CD4-positive, alpha-beta T cell treated with Interleukin-17A for 4 hours (primary cell): ENCODE results near the gene SERINC5.
"Not testable (repeated sequence)": the region's sequence is repeated elsewhere in the genome, so short reads cannot be mapped to it uniquely, and the experiment has no call there.

Source experiments
- DNase-seq: peaks from one replicate; pipeline ENCODE4 v3.0.0-alpha.2; 2020; ENCODE audit warnings: mixed read lengths

SERINC5 gene

GRCh38 chr5:80160242-80160641 is 95.6 kb downstream of the SERINC5 start:
- DNase-seq: no peak

- no peak for DNase-seq
Observed at GRCh38 chr5:80159133-80159815, 96.6 kb downstream of the SERINC5 start.

DNA sequence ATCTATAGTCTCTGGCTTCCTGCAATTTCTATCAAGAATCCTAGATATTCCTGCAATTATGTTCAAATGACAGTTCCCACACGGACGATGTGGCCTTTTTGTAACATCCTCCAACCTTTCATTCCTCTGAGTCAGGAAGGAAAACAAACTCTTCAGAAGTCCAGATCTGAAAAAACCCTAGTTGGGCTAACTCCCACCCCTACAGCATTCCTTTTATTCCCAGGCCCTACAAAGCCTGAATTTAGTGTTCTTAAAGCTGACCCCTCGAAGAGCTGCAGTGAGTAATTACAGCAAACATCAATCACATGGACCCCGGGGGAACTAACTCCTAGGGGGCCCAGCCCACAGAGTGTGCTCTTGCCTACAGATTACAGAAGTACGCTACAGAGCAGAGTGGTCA is 99.7 kb downstream of the SERINC5 start:
- DNase-seq: no peak

DNA sequence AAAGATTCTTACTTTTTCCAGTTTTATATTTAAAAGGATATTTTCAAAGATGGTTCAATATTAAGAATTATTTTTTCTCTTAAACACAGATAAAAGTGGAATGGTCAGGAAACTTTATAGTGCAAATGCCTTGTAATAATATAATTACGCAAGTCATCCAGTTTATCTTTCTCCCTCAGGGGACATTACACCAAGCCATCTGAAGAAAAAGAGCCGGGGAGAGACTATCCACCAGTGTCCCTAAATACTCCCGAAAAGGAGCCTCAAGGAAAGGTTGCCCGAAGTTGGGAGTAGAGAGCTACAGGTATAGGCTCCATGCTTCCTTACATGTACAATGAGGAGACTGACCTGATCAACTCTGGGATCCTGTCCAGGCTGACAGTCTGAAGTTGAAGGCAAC is 101.1 kb downstream of the SERINC5 start:
- no peak for DNase-seq

- DNase-seq: not testable (repeated sequence)
Observed at GRCh38 chr5:80154289-80154688, 101.6 kb downstream of the SERINC5 start.

GRCh38 chr5:80153586-80154126 is 102.2 kb downstream of the SERINC5 start:
- DNase-seq: peak; percentile 60

- peak; percentile 41 for DNase-seq
Observed at GRCh38 chr5:80152778-80153177, 103.1 kb downstream of the SERINC5 start.

GRCh38 chr5:80151890-80152289 is 104.0 kb downstream of the SERINC5 start:
- no peak for DNase-seq

GRCh38 chr5:80150731-80151130 is 105.1 kb downstream of the SERINC5 start:
- peak; percentile 46 for DNase-seq

DNA sequence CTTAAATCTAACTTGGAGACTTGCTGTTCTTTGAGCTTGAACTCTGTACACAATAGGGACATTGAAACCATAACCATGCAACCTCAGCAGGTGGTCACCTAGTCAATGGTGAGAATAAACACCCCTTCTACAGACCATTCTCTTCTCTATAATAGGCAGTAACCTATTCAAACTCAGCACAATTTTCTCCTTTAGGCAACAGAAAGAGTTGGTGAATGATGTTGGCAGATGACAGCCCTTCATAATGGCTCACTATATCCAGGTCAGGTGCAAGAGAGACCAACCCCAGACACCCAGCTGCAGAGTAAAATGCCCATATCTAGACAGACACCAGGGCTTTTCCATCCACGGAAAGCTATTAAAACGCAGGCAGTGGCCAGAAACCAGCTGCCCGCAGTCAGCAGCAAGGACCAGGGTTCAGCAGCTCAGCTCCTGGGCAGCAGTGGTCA is 106.7 kb downstream of the SERINC5 start:
- no peak for DNase-seq

DNA sequence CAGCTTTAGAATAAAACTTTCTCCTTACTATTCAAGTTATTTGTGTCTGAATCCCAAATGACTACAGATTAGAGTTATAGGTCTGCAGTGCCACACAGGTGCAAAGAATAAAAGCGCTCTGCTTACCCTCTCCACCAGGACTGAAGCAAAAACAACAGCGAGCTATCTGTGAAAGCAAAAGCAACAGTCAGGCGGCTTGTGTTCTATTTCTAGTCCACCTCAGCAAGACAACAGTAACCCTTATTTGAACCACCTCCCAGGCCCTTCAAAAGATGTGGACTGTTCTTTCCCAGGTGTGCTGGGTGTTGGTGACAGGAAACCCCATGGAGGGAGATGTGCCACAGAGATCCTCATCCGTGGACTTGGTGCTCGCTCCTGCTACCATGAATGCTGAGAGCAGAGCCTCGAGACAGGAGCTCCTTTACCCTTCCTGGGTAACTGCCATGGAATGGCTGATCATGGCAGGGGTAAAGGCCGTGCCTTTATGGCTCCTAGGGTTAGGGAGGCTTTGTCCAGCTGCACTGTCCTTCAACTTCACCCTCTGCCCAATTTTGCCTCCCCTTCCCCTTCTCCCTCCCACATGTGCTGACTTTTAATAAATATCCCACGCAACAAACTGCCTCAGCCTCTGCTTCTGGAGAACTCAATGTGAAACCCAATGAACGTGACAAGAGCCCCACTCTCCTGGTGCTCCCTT is 108.6 kb downstream of the SERINC5 start:
- DNase-seq: no peak

DNA sequence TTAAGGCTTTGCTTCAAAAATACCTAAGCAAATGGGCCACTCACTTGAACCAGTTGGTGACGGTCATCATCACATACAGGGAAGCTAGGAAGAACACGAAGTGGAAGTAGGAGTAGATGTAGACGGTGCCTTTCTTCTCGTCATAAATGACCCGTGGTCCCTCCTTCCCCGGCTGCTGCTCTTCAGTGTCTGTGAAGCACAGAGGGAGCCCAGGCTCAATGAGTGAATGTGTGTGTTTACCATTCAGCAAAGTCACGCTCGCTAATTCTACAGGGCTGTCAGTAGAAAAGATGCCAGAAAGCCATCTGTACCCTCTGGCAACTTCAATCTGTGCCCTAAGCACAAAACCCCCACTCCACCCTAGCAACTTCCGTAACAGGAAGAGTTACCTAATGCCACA is 109.8 kb downstream of the SERINC5 start:
- DNase-seq: no peak

- DNase-seq: no peak
Observed at GRCh38 chr5:80143491-80143890, 112.4 kb downstream of the SERINC5 start.

DNA sequence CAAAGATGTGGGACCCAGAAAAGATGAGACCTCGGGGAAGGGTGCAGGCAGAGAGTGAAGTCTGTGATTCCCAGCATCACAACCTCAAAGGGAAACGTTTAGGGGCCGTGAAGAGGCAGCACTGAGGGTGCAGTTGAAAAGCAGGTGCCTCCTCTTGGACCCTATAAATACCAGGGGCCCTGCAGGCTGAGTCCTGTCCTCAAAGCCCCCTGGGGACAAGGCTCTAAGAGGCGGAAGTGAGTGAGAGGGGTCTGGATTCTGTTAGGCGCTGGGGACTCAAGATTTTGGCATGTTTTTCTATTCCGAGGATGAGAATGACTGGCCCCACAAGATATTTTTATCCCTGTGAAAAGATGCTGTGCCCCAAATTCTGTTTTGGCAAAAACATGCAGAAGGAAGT is 112.9 kb downstream of the SERINC5 start:
- no peak for DNase-seq

DNA sequence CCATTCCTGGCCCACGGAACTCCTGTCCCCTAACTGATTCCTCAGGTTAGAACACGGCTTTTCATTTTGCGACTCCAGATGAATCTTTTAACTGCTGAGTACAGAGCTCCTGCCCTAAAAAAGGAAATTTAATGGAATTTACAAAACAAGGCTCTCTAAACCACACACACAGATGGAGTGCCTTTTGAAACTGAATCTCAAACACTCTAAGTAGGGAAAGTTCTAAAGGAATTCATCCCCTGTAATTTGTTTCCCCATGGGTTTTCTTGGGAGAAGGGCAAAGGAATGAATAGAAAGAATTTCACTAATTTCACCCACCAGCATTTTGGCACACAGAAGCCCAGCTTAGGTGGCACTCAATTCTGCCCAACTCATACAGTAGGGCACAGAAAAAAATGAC is 114.2 kb downstream of the SERINC5 start:
- DNase-seq: no peak

GRCh38 chr5:80141147-80141671 is 114.6 kb downstream of the SERINC5 start:
- DNase-seq: no peak

DNA sequence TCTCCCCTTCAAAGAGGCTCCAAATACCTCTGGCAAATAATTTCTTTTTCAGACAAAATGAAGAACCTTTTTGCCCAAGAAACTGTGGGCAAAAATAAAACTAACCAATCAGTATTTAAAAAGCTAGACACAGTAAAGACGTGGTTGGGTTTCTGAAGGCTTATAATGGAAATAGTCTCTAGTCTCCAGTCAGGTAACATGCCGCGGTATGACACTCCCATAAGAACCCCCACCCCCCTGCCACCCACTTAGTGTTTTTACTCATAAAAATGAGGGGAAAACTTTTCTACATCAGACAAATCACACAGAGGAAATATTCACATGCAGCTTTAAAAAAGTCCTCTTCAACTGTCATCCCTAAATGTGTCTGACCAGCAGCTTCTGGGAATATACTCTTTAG is 115.4 kb downstream of the SERINC5 start:
- DNase-seq: peak; percentile 40

- no peak for DNase-seq
Observed at GRCh38 chr5:80139466-80139972, 116.3 kb downstream of the SERINC5 start.

- DNase-seq: no peak
Observed at GRCh38 chr5:80138486-80138885, 117.4 kb downstream of the SERINC5 start.

- peak; percentile 43 for DNase-seq
Observed at GRCh38 chr5:80136798-80137197, 119.0 kb downstream of the SERINC5 start.

DNA sequence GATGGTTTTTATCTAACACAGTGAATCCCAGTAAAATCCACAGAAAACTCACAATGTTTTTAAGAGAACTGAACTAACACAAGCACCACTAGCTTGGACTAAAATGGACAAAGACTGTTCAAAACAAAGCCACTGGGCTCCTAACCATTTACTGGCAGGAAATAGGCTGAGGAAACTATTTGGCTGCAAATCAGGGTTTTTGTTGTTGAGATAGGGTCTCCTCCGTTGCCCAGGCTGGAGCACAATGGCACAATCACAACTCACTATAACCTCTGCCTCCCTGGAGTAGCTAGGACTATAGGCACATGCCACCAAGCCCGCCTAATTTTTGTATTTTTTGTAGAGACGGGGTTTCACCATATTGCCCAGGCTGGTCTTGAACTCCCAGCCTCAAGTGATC is 121.0 kb downstream of the SERINC5 start:
- DNase-seq: no peak

- no peak for DNase-seq
Observed at GRCh38 chr5:80129146-80129545, 126.7 kb downstream of the SERINC5 start.

GRCh38 chr5:80128141-80128540 is 127.7 kb downstream of the SERINC5 start:
- DNase-seq: no peak

DNA sequence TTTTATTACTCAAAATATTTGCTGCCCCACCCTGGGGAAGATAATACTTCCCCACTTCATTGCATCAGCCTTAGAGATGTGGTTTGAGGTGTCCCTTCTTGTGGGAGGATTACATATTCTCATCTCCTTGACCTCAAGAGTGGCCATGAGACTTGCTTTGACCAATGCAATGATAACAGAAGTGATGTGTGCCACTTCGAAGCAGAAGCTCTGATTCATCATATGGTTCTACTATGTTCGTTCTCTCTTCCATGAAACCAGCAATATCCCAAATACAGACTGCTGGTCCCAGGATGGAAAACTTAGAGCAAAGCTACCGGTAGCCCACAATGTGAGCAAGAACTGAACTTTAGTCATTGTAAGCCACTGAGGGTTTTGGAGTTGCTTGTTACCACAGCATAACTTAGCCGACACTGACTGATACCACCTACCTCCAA is 128.7 kb downstream of the SERINC5 start:
- DNase-seq: no peak
